ENCODE measurements around the gene ENHO.

The ENHO gene

GRCh38 chr9:34514816-34515215 is 8.0 kb downstream of the ENHO start:
- Histone ChIP-seq H3K9me3 (ENCODE audit: control insufficient read depth in 2 of 2, low read length in 2 of 2) (no peaks in the 10 kb centered on the region), H3K9ac (ENCODE audit: low read length in 2 of 2) (no peak overlapping the region), H3K4me1 (ENCODE audit: control insufficient read depth, insufficient read depth, low read length) (no peaks in the 10 kb centered on the region), H3K36me3 (ENCODE audit: control insufficient read depth in 2 of 2, insufficient read depth in 2 of 2, low read length in 2 of 2) (no peaks in the 10 kb centered on the region), H3K4me3 (ENCODE audit: low read length in 2 of 2) (no peak overlapping the region), H3K27ac (ENCODE audit: low read length) (no peak overlapping the region), H3K27me3 (ENCODE audit: control insufficient read depth in 1 of 2, insufficient read depth in 2 of 2, low read length in 2 of 2) (no peaks in the 10 kb centered on the region)

DNA sequence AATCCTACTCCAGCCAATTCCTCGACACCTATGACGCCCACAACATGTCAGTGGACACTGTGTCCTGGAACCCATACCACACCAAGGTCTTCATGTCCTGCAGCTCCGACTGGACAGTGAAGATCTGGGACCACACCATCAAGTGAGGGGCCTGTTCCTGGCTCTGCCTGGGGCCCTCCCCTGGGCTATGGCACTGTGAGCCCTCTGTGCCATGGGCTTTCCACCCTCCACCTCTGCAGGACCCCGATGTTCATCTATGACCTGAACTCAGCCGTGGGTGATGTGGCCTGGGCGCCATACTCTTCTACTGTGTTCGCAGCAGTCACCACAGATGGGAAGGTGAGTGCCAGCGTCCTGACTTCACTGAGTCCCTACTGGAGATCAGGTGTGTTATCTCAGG is 8.4 kb downstream of the ENHO start:
- no peak overlapping the region for H3K9ac ChIP-seq (ENCODE audit: low read length in 2 of 2)
- H3K27ac ChIP-seq (ENCODE audit: low read length): no peak overlapping the region
- no peaks in the 10 kb centered on the region for H3K4me1 ChIP-seq (ENCODE audit: control insufficient read depth, insufficient read depth, low read length)
- no peaks in the 10 kb centered on the region for H3K9me3 ChIP-seq (ENCODE audit: control insufficient read depth in 2 of 2, low read length in 2 of 2)
- H3K36me3 ChIP-seq (ENCODE audit: control insufficient read depth in 2 of 2, insufficient read depth in 2 of 2, low read length in 2 of 2): no peaks in the 10 kb centered on the region
- H3K27me3 ChIP-seq (ENCODE audit: control insufficient read depth in 1 of 2, insufficient read depth in 2 of 2, low read length in 2 of 2): no peaks in the 10 kb centered on the region
- H3K4me3 ChIP-seq (ENCODE audit: low read length in 2 of 2): no peak overlapping the region

DNA sequence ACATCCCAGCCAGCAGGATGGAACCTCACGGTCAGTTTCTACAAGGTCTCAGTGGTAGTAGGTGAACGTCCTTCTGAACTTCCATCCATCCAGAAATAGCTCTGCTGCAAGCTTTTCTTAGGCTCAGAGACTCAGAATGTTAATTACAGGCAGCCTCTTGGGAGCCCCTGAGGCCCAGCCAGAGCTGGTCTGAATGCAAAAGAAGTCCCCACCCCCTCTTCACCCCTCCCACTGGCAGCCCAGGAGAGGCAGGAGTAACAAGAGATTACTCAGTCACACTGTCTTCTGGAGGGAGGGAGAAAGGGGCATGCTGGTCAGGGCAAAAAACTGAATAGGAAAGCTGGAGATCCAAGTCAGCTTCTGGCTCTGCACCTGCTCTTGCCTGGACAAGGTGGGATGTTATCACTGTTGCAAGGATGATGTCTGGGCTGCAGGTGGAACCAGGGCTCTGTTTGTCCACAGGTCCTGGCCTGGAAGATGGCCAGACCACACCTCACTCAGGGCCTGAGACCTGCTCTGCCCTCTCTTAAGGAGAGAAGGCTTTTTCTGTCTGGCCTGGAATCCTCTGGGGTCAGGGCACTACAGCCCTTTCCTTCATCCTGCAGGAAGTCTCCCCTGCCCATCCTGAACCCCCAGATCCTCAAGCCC is 9.1 kb downstream of the ENHO start:
- Histone ChIP-seq H3K36me3 (ENCODE audit: control insufficient read depth in 2 of 2, insufficient read depth in 2 of 2, low read length in 2 of 2) (no peaks in the 10 kb centered on the region), H3K4me3 (ENCODE audit: low read length in 2 of 2) (no peak overlapping the region), H3K9ac (ENCODE audit: low read length in 2 of 2) (no peak overlapping the region), H3K27me3 (ENCODE audit: control insufficient read depth in 1 of 2, insufficient read depth in 2 of 2, low read length in 2 of 2) (no peaks in the 10 kb centered on the region), H3K9me3 (ENCODE audit: control insufficient read depth in 2 of 2, low read length in 2 of 2) (no peaks in the 10 kb centered on the region), H3K27ac (ENCODE audit: low read length) (no peak overlapping the region), H3K4me1 (ENCODE audit: control insufficient read depth, insufficient read depth, low read length) (no peaks in the 10 kb centered on the region)

- H3K9ac ChIP-seq (ENCODE audit: low read length in 2 of 2): no peak overlapping the region
- no peaks in the 10 kb centered on the region for H3K36me3 ChIP-seq (ENCODE audit: control insufficient read depth in 2 of 2, insufficient read depth in 2 of 2, low read length in 2 of 2)
- H3K4me3 ChIP-seq (ENCODE audit: low read length in 2 of 2): no peak overlapping the region
- H3K9me3 ChIP-seq (ENCODE audit: control insufficient read depth in 2 of 2, low read length in 2 of 2): no peaks in the 10 kb centered on the region
- H3K27me3 ChIP-seq (ENCODE audit: control insufficient read depth in 1 of 2, insufficient read depth in 2 of 2, low read length in 2 of 2): no peaks in the 10 kb centered on the region
- no peaks in the 10 kb centered on the region for H3K4me1 ChIP-seq (ENCODE audit: control insufficient read depth, insufficient read depth, low read length)
- no peak overlapping the region for H3K27ac ChIP-seq (ENCODE audit: low read length)
These were observed 10.4 kb downstream of the ENHO start for GRCh38 chr9:34512131-34513078.

DNA sequence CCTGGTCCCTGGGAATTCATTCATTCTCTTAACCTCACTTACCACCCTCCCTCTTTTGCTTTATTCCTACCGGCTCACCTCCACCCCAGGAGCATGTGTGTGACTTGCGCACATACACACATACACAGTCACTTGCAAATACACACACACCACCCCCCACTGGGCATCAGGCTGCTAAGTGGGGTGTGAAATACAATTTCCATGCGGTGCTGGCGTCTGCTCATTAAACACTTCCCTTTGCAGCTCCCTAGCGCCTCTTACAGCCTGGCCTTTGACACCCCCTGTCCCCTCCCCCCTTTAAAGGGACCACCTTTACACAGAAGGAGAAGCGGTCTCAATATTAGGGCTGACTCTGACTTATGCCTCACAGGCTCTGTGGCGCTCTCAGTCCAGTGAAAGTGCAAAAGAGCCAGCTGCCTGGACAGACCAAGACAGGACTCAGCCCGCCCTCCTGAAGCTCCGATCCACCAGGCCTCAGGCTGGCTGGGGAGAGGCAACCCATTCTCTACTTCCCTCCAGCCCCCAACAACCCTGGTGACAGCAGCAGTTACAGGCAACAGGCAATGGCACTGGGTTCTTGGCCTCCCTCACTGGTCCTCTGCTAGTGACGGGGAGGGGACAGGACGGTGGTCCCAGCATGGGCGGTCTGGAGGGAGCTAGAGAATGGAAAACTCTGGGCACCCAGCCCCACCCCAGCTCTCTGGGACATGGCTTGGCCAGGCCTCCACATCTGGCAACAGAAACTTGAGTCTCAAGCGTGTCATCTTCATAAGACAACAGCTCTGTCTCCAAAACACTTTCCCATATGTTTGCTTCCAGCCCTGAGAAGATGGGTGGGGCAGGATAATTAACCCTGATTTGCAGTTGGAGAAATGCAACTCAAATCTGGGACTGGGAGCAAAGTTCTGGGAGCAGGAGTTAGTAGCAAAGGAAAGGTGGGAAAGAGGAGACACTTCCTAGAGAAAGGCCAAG is 12.0 kb downstream of the ENHO start:
- Histone ChIP-seq H3K4me1 (ENCODE audit: control insufficient read depth, insufficient read depth, low read length) (no peaks in the 10 kb centered on the region), H3K27me3 (ENCODE audit: control insufficient read depth in 1 of 2, insufficient read depth in 2 of 2, low read length in 2 of 2) (no peaks in the 10 kb centered on the region), H3K4me3 (ENCODE audit: low read length in 2 of 2) (no peak overlapping the region), H3K36me3 (ENCODE audit: control insufficient read depth in 2 of 2, insufficient read depth in 2 of 2, low read length in 2 of 2) (no peaks in the 10 kb centered on the region), H3K9me3 (ENCODE audit: control insufficient read depth in 2 of 2, low read length in 2 of 2) (no peaks in the 10 kb centered on the region), H3K27ac (ENCODE audit: low read length) (no peak overlapping the region), H3K9ac (ENCODE audit: low read length in 2 of 2) (no peak overlapping the region)

- no peaks in the 10 kb centered on the region for H3K9me3 ChIP-seq (ENCODE audit: control insufficient read depth in 2 of 2, low read length in 2 of 2)
- H3K4me1 ChIP-seq (ENCODE audit: control insufficient read depth, insufficient read depth, low read length): no peaks in the 10 kb centered on the region
- no peak overlapping the region for H3K9ac ChIP-seq (ENCODE audit: low read length in 2 of 2)
- no peaks in the 10 kb centered on the region for H3K27me3 ChIP-seq (ENCODE audit: control insufficient read depth in 1 of 2, insufficient read depth in 2 of 2, low read length in 2 of 2)
- no peaks in the 10 kb centered on the region for H3K36me3 ChIP-seq (ENCODE audit: control insufficient read depth in 2 of 2, insufficient read depth in 2 of 2, low read length in 2 of 2)
- no peak overlapping the region for H3K4me3 ChIP-seq (ENCODE audit: low read length in 2 of 2)
- no peak overlapping the region for H3K27ac ChIP-seq (ENCODE audit: low read length)
These were observed 13.8 kb downstream of the ENHO start for GRCh38 chr9:34508951-34509350.

DNA sequence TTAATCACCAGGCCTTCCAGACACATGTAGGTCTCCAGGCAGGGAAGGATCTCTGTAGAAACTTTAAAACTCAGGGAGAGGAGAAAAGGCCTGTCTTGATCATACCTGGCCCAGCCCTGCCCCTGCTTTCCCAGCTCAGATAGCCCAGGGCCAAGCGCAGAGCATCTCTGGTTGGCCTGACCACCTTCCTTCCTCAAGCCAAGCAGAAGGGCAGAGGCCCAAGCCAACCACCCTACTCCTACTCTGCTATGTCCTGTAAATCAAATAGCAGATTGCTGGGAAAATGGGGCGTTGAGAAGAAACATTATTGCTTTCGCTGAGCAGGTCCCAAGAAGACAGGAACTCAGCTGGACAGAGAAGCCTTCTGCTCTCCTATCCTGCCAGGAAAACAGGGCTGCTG is 14.3 kb downstream of the ENHO start:
- no peaks in the 10 kb centered on the region for H3K36me3 ChIP-seq (ENCODE audit: control insufficient read depth in 2 of 2, insufficient read depth in 2 of 2, low read length in 2 of 2)
- H3K27ac ChIP-seq (ENCODE audit: low read length): no peak overlapping the region
- no peak overlapping the region for H3K4me3 ChIP-seq (ENCODE audit: low read length in 2 of 2)
- H3K4me1 ChIP-seq (ENCODE audit: control insufficient read depth, insufficient read depth, low read length): no peaks in the 10 kb centered on the region
- no peaks in the 10 kb centered on the region for H3K27me3 ChIP-seq (ENCODE audit: control insufficient read depth in 1 of 2, insufficient read depth in 2 of 2, low read length in 2 of 2)
- H3K9me3 ChIP-seq (ENCODE audit: control insufficient read depth in 2 of 2, low read length in 2 of 2): no peaks in the 10 kb centered on the region
- H3K9ac ChIP-seq (ENCODE audit: low read length in 2 of 2): no peak overlapping the region

DNA sequence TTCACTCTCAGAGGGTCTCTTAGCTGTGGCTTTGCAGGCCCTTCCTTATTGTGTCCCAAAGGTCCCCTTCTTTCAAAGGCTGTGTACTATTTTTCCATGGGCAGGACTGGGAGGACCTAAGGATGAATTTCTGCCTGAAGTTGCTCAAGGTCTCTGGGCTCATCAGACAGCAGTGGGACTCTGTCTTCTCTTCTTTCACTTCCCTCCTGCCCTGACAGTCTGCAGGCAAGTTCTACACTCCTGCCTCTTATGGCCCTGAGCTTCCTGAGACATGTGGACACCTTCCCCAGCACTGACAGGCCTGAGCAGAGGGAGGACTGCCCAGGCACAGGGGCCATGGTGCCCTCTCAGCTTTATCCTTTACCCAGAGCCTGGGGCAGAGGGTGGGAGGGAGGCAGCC is 14.8 kb downstream of the ENHO start:
- H3K9me3 ChIP-seq (ENCODE audit: control insufficient read depth in 2 of 2, low read length in 2 of 2): no peaks in the 10 kb centered on the region
- H3K27ac ChIP-seq (ENCODE audit: low read length): no peak overlapping the region
- no peak overlapping the region for H3K9ac ChIP-seq (ENCODE audit: low read length in 2 of 2)
- no peak overlapping the region for H3K4me3 ChIP-seq (ENCODE audit: low read length in 2 of 2)
- H3K36me3 ChIP-seq (ENCODE audit: control insufficient read depth in 2 of 2, insufficient read depth in 2 of 2, low read length in 2 of 2): no peaks in the 10 kb centered on the region
- peaks cover 2% of the 10 kb centered on the region for H3K4me1 ChIP-seq (ENCODE audit: control insufficient read depth, insufficient read depth, low read length)
- H3K27me3 ChIP-seq (ENCODE audit: control insufficient read depth in 1 of 2, insufficient read depth in 2 of 2, low read length in 2 of 2): no peaks in the 10 kb centered on the region

DNA sequence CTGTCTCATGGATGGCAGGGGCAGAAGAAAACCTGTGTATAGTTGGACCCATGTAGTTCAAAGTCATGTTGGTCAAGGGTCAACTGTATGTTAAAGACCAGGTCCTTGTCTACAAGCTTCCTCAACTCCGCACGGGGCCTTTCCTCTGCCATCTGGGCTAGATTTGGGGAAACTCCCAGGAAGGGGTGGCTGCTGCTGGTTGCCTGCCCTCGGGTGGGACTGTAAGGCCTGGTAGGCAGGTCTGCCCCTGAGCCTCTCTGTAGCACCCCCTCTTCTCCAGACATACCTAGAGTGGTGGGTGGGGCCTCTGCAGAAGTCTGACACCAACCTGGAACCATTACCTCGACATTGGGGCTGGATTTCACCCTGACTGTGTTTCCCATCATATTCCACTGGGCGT is 15.2 kb downstream of the ENHO start:
- Histone ChIP-seq H3K4me1 (ENCODE audit: control insufficient read depth, insufficient read depth, low read length) (peaks cover 6% of the 10 kb centered on the region), H3K36me3 (ENCODE audit: control insufficient read depth in 2 of 2, insufficient read depth in 2 of 2, low read length in 2 of 2) (no peaks in the 10 kb centered on the region), H3K27me3 (ENCODE audit: control insufficient read depth in 1 of 2, insufficient read depth in 2 of 2, low read length in 2 of 2) (no peaks in the 10 kb centered on the region), H3K9me3 (ENCODE audit: control insufficient read depth in 2 of 2, low read length in 2 of 2) (no peaks in the 10 kb centered on the region), H3K4me3 (ENCODE audit: low read length in 2 of 2) (no peak overlapping the region), H3K27ac (ENCODE audit: low read length) (no peak overlapping the region), H3K9ac (ENCODE audit: low read length in 2 of 2) (no peak overlapping the region)

- Histone ChIP-seq H3K4me1 (ENCODE audit: control insufficient read depth, insufficient read depth, low read length) (peaks cover 16% of the 10 kb centered on the region), H3K9ac (ENCODE audit: low read length in 2 of 2) (no peak overlapping the region), H3K4me3 (ENCODE audit: low read length in 2 of 2) (no peak overlapping the region), H3K27ac (ENCODE audit: low read length) (no peak overlapping the region), H3K9me3 (ENCODE audit: control insufficient read depth in 2 of 2, low read length in 2 of 2) (no peaks in the 10 kb centered on the region), H3K27me3 (ENCODE audit: control insufficient read depth in 1 of 2, insufficient read depth in 2 of 2, low read length in 2 of 2) (no peaks in the 10 kb centered on the region), H3K36me3 (ENCODE audit: control insufficient read depth in 2 of 2, insufficient read depth in 2 of 2, low read length in 2 of 2) (no peaks in the 10 kb centered on the region)
These were observed 16.2 kb downstream of the ENHO start for GRCh38 chr9:34506623-34507022.

All from stomach smooth muscle (tissue), 2 donors.